Activated gamma-delta T cell treated with anti-CD3 and anti-CD28 coated beads, Interleukin-2, amount 50 U/mL, for 16 hours (primary cell): ENCODE results near the gene TBC1D8.
"Not testable (repeated sequence)": the region's sequence is repeated elsewhere in the genome, so short reads cannot be mapped to it uniquely, and the experiment has no call there.

ENCODE experiments used
- DNase-seq: peaks from one replicate; pipeline ENCODE4 v3.0.0-alpha.2; 2020; ENCODE audit warnings: low read depth

Gene TBC1D8

DNA sequence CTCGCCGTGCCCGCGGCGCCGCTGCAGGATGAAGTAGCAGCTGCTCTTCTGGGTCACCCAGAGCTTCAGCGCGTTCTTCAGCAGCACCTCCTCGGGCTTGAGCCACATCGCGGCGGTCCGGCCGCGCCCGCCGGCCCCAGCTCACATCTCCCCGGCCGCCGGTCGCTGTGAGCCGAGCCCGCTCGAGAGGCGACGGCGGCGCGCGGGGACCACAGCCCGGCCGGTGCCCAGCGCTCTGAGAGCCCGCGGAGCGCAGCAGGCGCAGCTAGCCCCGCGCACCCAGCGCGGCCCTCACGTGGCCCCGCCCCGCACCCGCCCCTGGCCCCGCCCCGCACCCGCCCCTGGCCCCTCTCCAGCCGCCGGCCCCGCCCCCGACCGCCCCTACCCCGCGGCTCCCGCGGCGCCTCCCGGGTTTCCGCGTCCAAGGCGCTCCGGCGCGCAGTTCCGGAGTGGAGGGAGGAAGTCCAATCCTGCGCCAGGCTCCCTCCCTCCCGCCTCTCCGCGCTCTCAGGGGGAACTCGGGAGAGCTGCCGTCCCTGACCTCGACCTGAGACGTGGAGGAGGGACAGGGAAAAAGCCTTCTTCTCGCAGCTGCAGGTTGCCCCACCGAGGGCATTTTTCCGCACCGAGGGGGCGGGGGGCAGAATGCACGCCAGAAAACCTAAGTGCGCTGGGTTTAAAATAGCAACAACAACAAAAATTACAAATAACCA lies at the start of gene TBC1D8:
Gene TBC1D8, minus strand, starts transcription at position 237 of the 713 bp plus-strand sequence. Its CDS starts 129 bp downstream, at position 108.
- DNase-seq: peak; percentile 27

- no peak for DNase-seq
Measured at GRCh38 chr2:101200676-101201075, 49.5 kb upstream of the TBC1D8 start.

- DNase-seq: no peak
Measured at GRCh38 chr2:101199251-101199791, 48.1 kb upstream of the TBC1D8 start.

DNA sequence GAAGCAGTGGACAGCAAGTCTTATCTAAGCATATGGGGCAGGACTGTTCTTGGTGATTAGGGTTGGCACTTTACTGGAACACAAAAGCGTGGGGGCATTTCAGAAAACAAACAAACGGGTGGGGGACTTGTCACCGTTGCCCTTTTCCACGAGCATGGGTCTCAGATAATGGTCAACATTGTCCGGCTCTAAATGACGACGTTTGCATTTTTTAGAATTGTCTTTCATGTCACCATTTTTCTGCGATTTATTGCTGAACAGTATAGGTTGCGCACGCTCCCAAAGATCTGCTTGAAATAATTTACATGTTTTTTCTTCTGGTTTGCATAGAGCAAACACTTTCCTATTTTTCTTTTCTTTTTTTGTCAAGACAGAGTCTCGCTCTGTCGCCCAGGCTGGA lies 46.6 kb upstream of the TBC1D8 start:
- DNase-seq: no peak

DNA sequence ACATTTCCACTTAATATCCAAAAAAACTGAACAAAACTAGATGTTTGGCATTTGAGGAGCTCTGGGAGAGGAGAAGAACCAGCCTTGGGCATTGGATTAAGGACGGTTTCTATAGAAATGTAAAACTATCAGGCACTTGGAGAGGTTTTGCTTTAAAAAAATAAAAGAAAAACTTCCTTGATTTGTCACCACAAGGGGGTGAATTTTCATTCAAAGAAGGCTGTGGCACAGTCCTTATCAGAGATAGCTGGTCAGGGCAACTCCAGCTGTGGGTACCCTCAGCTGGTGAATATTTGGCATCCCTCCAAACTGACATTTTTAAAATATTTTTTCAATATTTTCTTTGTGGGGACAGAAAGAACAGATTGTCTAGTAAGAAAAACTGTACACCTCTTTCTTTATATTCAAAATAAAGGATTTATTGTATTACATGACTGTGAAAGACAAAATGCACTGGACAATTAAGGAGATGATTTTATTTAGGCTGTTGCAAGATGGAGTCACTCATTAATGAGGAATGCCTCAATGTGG lies 46.1 kb upstream of the TBC1D8 start:
- no peak for DNase-seq

DNA sequence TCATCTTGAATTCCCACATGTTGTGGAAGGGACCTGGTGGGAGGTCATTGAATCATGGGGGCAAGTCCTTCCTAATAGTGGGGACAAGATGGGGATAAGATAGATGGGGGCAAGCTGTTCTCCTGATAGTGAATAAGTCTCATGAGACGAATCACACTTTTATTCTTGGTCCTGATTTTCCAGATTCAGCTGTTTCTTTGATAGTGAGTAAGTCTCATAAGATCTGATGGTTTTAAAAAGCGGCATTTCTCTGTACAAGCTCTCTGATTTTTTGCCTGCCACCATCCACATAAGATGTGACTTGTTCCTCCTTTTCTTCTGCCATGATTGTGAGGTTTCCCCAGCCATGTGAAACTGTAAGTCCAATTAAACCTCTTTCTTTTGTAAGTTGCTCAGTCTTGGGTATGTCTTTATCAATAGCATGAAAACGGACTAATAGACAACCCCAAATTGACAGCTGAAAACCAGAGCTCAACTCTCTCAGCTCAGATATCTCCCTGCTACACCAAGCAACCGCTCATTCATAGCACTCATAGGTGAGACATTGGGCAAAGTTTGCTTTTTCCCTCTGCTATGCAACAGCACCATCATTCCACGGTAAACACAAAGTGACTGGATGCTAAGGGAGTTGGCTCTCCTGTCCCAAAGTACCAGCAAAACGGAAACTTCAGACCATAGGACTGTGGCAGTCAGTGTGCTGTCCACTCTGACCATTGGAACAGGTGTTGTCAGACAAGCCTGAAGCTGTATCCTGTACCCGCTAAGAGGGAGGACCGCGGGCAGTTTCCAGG lies 44.9 kb upstream of the TBC1D8 start:
- DNase-seq: no peak

- DNase-seq: no peak
Measured at GRCh38 chr2:101193033-101193626, 41.9 kb upstream of the TBC1D8 start.

DNA sequence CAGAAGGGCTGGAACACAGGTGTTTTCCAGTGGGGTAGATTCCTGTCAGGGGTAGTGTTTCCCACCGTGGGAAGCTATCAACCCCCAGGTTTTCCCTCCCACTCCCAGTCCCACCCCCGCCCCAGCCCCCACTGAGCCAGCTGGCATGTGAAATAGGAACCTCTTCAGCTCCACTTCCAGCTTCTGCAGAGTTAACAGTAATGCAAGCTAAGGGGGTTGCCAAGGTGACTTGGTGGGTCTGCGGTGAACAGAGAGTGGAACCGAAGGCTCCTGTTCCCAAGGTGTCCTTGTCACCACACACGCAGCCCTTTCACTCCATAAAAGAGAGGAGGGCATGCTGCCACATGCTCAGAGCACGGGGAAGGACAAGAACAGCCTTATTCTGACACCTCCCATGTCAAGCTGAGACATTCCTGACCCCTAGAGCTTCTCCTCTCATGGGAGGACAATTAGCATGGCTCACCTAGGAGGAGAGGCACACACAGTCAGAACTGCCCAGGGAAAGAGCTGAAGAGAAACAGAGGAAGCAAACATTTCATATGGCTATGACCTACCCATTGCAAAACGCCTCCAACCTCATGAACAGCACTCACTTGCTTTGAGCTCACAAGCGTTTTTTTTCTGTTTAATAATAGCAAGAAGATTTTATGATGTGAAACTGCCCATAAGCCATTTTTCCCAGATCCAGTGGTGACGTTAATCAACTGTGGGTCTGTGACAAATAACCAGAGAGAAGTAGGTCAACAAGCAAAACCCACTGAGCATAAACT lies 39.8 kb upstream of the TBC1D8 start:
- DNase-seq: no peak

DNA sequence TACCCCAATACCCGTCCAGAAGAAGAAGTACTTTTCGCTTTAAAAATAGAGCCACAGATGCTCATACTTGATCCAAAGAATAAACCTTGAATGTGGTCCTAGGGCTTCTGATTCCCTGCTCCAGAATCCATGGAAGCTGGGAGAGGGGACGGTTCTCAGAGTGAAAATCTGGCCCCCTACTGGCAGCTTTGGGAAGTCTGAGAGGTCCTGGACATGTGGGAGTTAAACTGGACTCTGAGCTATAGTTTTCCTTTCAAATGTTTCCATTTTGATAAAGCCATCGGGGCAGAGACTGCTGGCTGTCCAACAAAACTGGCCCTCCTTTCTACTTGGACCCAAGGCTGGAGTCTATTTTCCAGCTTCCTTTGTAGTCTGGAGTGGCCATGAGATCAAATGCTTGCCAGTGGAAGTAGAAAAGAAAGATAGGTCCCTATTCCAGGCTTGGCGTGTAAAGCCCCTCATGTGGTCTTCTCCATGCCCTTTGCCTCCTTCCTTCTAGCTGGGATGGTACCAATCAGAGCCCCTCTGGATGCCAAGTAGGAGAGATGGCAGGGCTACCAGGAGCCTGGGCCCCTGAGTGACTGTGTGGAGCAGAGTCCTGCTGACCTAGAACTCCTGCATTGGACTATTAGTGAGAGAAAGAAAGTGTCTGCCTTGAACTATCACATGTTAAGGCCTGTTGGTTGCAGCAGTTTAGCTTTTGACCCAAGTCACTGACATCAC lies 37.7 kb upstream of the TBC1D8 start:
- DNase-seq: no peak

GRCh38 chr2:101187131-101187530 lies 35.9 kb upstream of the TBC1D8 start:
- DNase-seq: no peak

- DNase-seq: no peak
Measured at GRCh38 chr2:101185656-101186055, 34.5 kb upstream of the TBC1D8 start.

DNA sequence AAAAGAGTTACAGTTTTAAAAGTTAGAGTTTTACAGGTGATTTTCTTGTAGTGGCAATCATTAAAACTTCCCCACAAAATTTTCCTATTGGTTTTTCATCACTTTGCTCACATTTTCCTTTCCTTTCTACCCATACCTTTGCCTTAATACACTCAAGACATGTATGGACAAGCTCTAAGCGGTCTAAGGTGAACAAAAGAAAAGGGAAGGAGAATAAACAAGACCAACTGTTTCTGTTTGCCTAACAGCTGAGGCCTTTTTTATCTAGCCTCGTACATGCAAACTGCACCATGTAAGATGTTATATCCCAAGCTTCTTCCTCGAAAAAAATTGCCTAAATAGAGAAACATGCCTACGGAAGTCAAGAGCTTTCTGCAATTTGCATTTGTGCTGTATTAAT lies 33.9 kb upstream of the TBC1D8 start:
- DNase-seq: no peak

GRCh38 chr2:101179982-101180381 lies 28.8 kb upstream of the TBC1D8 start:
- DNase-seq: no peak

DNA sequence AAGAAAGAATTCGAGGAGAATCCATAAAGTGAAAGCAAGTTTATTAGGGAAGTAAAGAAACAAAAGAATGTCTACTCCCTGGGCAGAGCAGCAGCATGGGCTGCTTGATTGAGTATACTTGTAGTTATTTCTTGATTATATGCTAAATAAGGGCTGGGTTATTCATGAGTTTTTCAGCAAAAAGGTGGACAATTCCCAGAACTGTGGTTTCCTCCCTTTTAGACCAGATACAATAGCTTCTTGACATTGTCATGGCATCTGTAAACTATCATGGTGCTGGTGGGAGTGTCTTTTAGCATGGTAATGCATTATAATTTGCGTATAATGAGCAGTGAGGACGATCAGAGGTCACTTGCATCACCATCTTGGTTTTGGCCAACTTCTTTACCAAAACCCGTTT lies 25.6 kb upstream of the TBC1D8 start:
- DNase-seq: no peak

- DNase-seq: no peak
Measured at GRCh38 chr2:101175991-101176390, 24.8 kb upstream of the TBC1D8 start.

DNA sequence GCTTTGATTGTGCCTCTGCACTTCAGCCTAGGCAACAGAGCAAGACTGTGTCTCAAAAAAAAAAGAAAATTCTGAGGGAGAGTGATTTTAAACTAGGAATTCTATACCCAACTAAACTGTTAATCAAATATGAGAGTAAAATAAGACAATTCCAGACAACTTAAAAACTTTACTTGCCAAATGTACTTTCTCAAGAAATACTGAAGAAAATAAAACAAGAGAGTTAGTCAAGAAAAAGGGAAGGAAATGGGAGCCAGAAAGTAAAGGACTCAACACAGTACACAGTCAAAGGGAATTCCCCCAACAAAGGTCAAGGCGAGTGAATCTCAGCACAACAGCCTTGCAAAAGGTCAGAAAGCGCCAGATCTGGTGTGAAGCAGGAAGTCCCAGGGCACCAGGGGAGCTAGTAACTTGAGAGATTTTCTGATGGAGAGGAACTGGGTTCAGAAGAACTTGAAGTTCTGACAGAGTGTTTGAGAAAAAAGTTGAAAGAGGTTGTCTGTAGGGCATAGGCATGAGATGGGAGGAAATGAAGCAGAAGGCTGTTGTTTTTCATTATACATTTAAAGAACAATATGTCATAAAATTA lies 22.6 kb upstream of the TBC1D8 start:
- no peak for DNase-seq

DNA sequence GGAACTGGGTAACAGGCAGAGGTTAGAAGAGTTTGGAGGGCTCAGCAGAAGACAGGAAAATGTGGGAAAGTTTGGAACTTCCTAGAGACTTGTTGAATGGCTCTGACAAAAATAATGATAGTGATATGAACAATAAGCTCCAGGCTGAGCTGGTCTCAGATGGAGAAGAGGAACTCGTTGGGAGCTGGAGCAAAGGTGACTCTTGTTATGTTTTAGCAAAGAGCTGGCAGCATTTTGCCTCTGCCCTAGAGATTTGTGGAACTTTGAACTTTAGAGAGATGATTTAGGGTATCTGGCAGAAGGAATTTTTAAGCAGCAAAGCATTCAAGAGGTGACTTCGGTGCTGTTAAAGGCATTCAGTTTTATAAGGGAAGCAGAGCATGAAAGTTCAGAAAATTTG lies 18.6 kb upstream of the TBC1D8 start:
- DNase-seq: not testable (repeated sequence)

- no peak for DNase-seq
Measured at GRCh38 chr2:101168706-101169105, 17.5 kb upstream of the TBC1D8 start.

- not testable (repeated sequence) for DNase-seq
Measured at GRCh38 chr2:101167532-101167931, 16.4 kb upstream of the TBC1D8 start.

DNA sequence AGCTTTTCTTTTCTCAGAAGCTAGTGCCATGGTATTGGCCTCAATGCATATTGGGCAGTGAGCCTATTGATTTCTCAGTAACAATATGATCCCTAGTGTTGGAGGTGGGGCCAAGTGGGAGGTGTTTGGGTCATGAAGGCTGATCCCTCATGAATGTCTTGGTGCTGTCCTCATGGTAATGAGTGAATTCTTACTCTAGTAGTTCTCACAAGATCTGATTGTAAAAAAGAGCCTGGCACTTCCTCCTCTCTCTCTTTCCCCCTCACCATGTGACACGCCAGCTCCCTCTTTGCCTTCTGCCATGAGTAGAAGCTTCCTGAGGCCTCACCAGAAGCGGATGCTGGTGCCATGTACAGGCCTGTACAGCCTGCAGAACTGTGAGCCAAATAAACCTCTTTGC lies 12.8 kb upstream of the TBC1D8 start:
- no peak for DNase-seq
